HG03095 (cell line): Measurements from ENCODE around the gene FOXJ3.

Experiments
- ATAC-seq: cut with Tn5 transposase; IDR thresholded peaks from one replicate; pipeline ENCODE4 v1.9.1; 2021; ENCODE audit warnings: moderate library complexity; ENCODE audit not compliant: unreplicated experiment

Gene FOXJ3

GRCh38 chr1:42171679-42172266, 163.3 kb downstream of the FOXJ3 start:
- ATAC-seq: no peak

- ATAC-seq: no peak
These were observed 164.0 kb downstream of the FOXJ3 start for GRCh38 chr1:42170779-42171621.

GRCh38 chr1:42168763-42169162, 166.3 kb downstream of the FOXJ3 start:
- no peak for ATAC-seq

GRCh38 chr1:42168391-42168670, 166.7 kb downstream of the FOXJ3 start:
- no peak for ATAC-seq

- ATAC-seq: no peak
These were observed 167.2 kb downstream of the FOXJ3 start for GRCh38 chr1:42167611-42168390.

GRCh38 chr1:42165511-42166210, 169.4 kb downstream of the FOXJ3 start:
- ATAC-seq: no peak

- no peak for ATAC-seq
These were observed 170.2 kb downstream of the FOXJ3 start, which contains the start of gene GUCA2A for GRCh38 chr1:42164551-42165420. TSS of gene GUCA2A (minus strand) at chr1:42164745. CDS start at chr1:42164712, 33 bp downstream.

GRCh38 chr1:42163536-42164503, 171.2 kb downstream of the FOXJ3 start:
- ATAC-seq: no peak

- ATAC-seq: no peak
These were observed 171.9 kb downstream of the FOXJ3 start for GRCh38 chr1:42163114-42163513.

GRCh38 chr1:42162181-42162580, 172.9 kb downstream of the FOXJ3 start:
- ATAC-seq: no peak

- no peak for ATAC-seq
These were observed 176.8 kb downstream of the FOXJ3 start for GRCh38 chr1:42158189-42158588.

- no peak for ATAC-seq
These were observed 177.4 kb downstream of the FOXJ3 start for GRCh38 chr1:42157667-42158066.

GRCh38 chr1:42155362-42155761, 179.7 kb downstream of the FOXJ3 start:
- no peak for ATAC-seq

- no peak for ATAC-seq
These were observed 180.3 kb downstream of the FOXJ3 start for GRCh38 chr1:42154685-42155084.

- no peak for ATAC-seq
These were observed 181.4 kb downstream of the FOXJ3 start for GRCh38 chr1:42153624-42154023.

GRCh38 chr1:42152907-42153600, 182.0 kb downstream of the FOXJ3 start, which contains the start of gene GUCA2B:
TSS of gene GUCA2B (plus strand) at chr1:42153410. CDS start at chr1:42153451, 41 bp downstream.
- ATAC-seq: no peak

- ATAC-seq: no peak
These were observed 182.9 kb downstream of the FOXJ3 start for GRCh38 chr1:42152119-42152518.

- ATAC-seq: no peak
These were observed 184.4 kb downstream of the FOXJ3 start for GRCh38 chr1:42150651-42151050.
